Measurements from ENCODE around the gene SLC25A23.

GRCh38 chr19:6433165-6433564 is 26.4 kb downstream of the SLC25A23 start:
- no peak for TF ChIP-seq CTCF (IDR thresholded peaks at IDR 0.05; ENCODE audit: low read length)
- TF ChIP-seq EZH2 (IDR thresholded peaks at IDR 0.05; ENCODE audit: borderline replicate concordance, low read length) = no peak

Measured in OCI-LY1 (cell line).